ENCODE measurements around the gene CHAF1A.

Gene CHAF1A

GRCh38 chr19:4402171-4403004, at the start of gene CHAF1A:
CHAF1A (plus strand) TSS chr19:4402640; CDS start chr19:4402763, 123 bp downstream.
- DNase-seq: peak; percentile 100

- DNase-seq: no peak
These were observed 49.7 kb upstream of the CHAF1A start for GRCh38 chr19:4352701-4353121.

- DNase-seq: no peak
These were observed 48.2 kb upstream of the CHAF1A start for GRCh38 chr19:4354282-4354681.

- DNase-seq: no peak
These were observed 47.5 kb upstream of the CHAF1A start for GRCh38 chr19:4354897-4355296.

- DNase-seq: no peak
These were observed 45.2 kb upstream of the CHAF1A start for GRCh38 chr19:4357095-4357797.

GRCh38 chr19:4357921-4358326, 44.5 kb upstream of the CHAF1A start:
- no peak for DNase-seq

GRCh38 chr19:4358709-4359626, 43.5 kb upstream of the CHAF1A start:
- no peak for DNase-seq

GRCh38 chr19:4359627-4360000, 42.8 kb upstream of the CHAF1A start:
- DNase-seq: no peak

GRCh38 chr19:4360081-4360569, 42.3 kb upstream of the CHAF1A start:
- no peak for DNase-seq

GRCh38 chr19:4360641-4361151, 41.7 kb upstream of the CHAF1A start:
- no peak for DNase-seq

- no peak for DNase-seq
These were observed 41.0 kb upstream of the CHAF1A start for GRCh38 chr19:4361152-4362046.

GRCh38 chr19:4362101-4362828, 40.2 kb upstream of the CHAF1A start:
- DNase-seq: no peak

GRCh38 chr19:4362831-4363545, 39.5 kb upstream of the CHAF1A start:
- no peak for DNase-seq

- DNase-seq: no peak
These were observed 38.7 kb upstream of the CHAF1A start for GRCh38 chr19:4363571-4364304.

GRCh38 chr19:4365341-4365740, 37.1 kb upstream of the CHAF1A start:
- no peak for DNase-seq

- DNase-seq: no peak
These were observed 36.4 kb upstream of the CHAF1A start for GRCh38 chr19:4365791-4366665.

GRCh38 chr19:4366666-4367335, 35.6 kb upstream of the CHAF1A start:
- DNase-seq: no peak

- no peak for DNase-seq
These were observed 35.1 kb upstream of the CHAF1A start for GRCh38 chr19:4367336-4367723.

Measured in MV-4-11 (cell line).